ENCODE data around the gene PLXDC1. TPM values are rescaled to one million over a fixed set of nuclear protein-coding genes. Genes with fewer than 3 reads are reported as not detected.
A peak's percentile ranks its signal among the peaks of the same experiment; 100 is the strongest.

PLXDC1 gene
- total RNA-seq, 1 donor from 2014 or later = 2.5 TPM

- Mint-ChIP-seq H3K4me3 (no peak overlapping the region), H3K27ac (no peak overlapping the region), H3K9me3 (no peaks in the 10 kb centered on the region), H3K36me3 (no peaks in the 10 kb centered on the region), H3K4me1 (peaks cover 9% of the 10 kb centered on the region), H3K27me3 (ENCODE audit: insufficient read depth, low read depth) (peaks cover 9% of the 10 kb centered on the region)
- no peak for DNase-seq (ENCODE audit: low spot score)
- Histone ChIP-seq H3K27me3 (no peaks in the 10 kb centered on the region), H3K9ac (no peak overlapping the region), H3K4me1 (no peaks in the 10 kb centered on the region), H3K4me2 (no peak overlapping the region), H3K9me3 (ENCODE audit: low read depth) (no peaks in the 10 kb centered on the region), H3K36me3 (no peaks in the 10 kb centered on the region), H2AFZ (replicated peaks) (no peak overlapping the region), H3K27ac (no peak overlapping the region), H3K79me2 (ENCODE audit: low read depth) (no peaks in the 10 kb centered on the region), H4K20me1 (ENCODE audit: low read depth) (no peaks in the 10 kb centered on the region), H3F3A (ENCODE audit: low read depth) (no peaks in the 10 kb centered on the region), H3K4me3 (no peak overlapping the region)
- TF ChIP-seq CTCF (IDR thresholded peaks at IDR 0.05) (no peak), EZH2 (IDR thresholded peaks at IDR 0.05) (no peak)
Observed at GRCh38 chr17:39139561-39139960, 11.9 kb downstream of the PLXDC1 start.

GRCh38 chr17:39139161-39139511, 12.3 kb downstream of the PLXDC1 start:
- no peak overlapping the region for H3K4me3 ChIP-seq
- no peaks in the 10 kb centered on the region for H3K4me1 ChIP-seq
- no peaks in the 10 kb centered on the region for H3F3A ChIP-seq (ENCODE audit: low read depth)
- H3K27me3 ChIP-seq = no peaks in the 10 kb centered on the region
- no peak overlapping the region for H3K9ac ChIP-seq
- no peaks in the 10 kb centered on the region for H3K36me3 Mint-ChIP-seq
- H3K4me3 Mint-ChIP-seq = no peak overlapping the region
- H3K9me3 Mint-ChIP-seq = no peaks in the 10 kb centered on the region
- H3K36me3 ChIP-seq = no peaks in the 10 kb centered on the region
- no peak overlapping the region for H2AFZ ChIP-seq (replicated peaks)
- H3K27me3 Mint-ChIP-seq (ENCODE audit: insufficient read depth, low read depth) = peaks cover 9% of the 10 kb centered on the region
- TF ChIP-seq EZH2phosphoT487 (IDR thresholded peaks at IDR 0.05) (no peak), CTCF (IDR thresholded peaks at IDR 0.05) (no peak), EZH2 (IDR thresholded peaks at IDR 0.05) (no peak)
- H3K4me1 Mint-ChIP-seq = peaks cover 9% of the 10 kb centered on the region
- H3K79me2 ChIP-seq (ENCODE audit: low read depth) = no peaks in the 10 kb centered on the region
- no peak overlapping the region for H3K27ac Mint-ChIP-seq
- no peak overlapping the region for H3K27ac ChIP-seq
- no peak overlapping the region for H3K4me2 ChIP-seq
- H3K9me3 ChIP-seq (ENCODE audit: low read depth) = no peaks in the 10 kb centered on the region
- H4K20me1 ChIP-seq (ENCODE audit: low read depth) = no peaks in the 10 kb centered on the region
- no peak for DNase-seq (ENCODE audit: low spot score)

- Mint-ChIP-seq H3K4me3 (no peak overlapping the region), H3K27ac (peak overlapping the region; percentile 27), H3K27me3 (ENCODE audit: insufficient read depth, low read depth) (peaks cover 5% of the 10 kb centered on the region), H3K36me3 (no peaks in the 10 kb centered on the region), H3K9me3 (no peaks in the 10 kb centered on the region), H3K4me1 (peaks cover 9% of the 10 kb centered on the region)
- Histone ChIP-seq H3K27ac (no peak overlapping the region), H4K20me1 (ENCODE audit: low read depth) (no peaks in the 10 kb centered on the region), H2AFZ (replicated peaks) (no peak overlapping the region), H3K27me3 (no peaks in the 10 kb centered on the region), H3F3A (ENCODE audit: low read depth) (no peaks in the 10 kb centered on the region), H3K4me1 (no peaks in the 10 kb centered on the region), H3K36me3 (no peaks in the 10 kb centered on the region), H3K79me2 (ENCODE audit: low read depth) (no peaks in the 10 kb centered on the region), H3K9me3 (ENCODE audit: low read depth) (no peaks in the 10 kb centered on the region), H3K4me3 (no peak overlapping the region), H3K4me2 (no peak overlapping the region), H3K9ac (no peak overlapping the region)
- DNase-seq (ENCODE audit: low spot score) = no peak
- TF ChIP-seq EZH2phosphoT487 (IDR thresholded peaks at IDR 0.05) (no peak), EZH2 (IDR thresholded peaks at IDR 0.05) (no peak)
Observed at GRCh38 chr17:39138431-39139160, 12.8 kb downstream of the PLXDC1 start.

GRCh38 chr17:39134878-39135277, 16.6 kb downstream of the PLXDC1 start:
- H2AFZ ChIP-seq (replicated peaks) = no peak overlapping the region
- peaks cover 6% of the 10 kb centered on the region for H3K27me3 Mint-ChIP-seq (ENCODE audit: insufficient read depth, low read depth)
- H3K4me3 Mint-ChIP-seq = no peak overlapping the region
- no peaks in the 10 kb centered on the region for H3K4me1 ChIP-seq
- no peak for TF ChIP-seq EZH2phosphoT487 (IDR thresholded peaks at IDR 0.05)
- TF ChIP-seq EZH2 (IDR thresholded peaks at IDR 0.05) = no peak
- no peak for TF ChIP-seq CTCF (IDR thresholded peaks at IDR 0.05)
- no peak overlapping the region for H3K4me2 ChIP-seq
- H3K4me3 ChIP-seq = no peak overlapping the region
- H3K27me3 ChIP-seq = no peaks in the 10 kb centered on the region
- no peak overlapping the region for H3K9ac ChIP-seq
- H3K36me3 Mint-ChIP-seq = no peaks in the 10 kb centered on the region
- H3K9me3 Mint-ChIP-seq = no peaks in the 10 kb centered on the region
- H3K36me3 ChIP-seq = no peaks in the 10 kb centered on the region
- no peak overlapping the region for H3K27ac ChIP-seq
- H3F3A ChIP-seq (ENCODE audit: low read depth) = no peaks in the 10 kb centered on the region
- no peaks in the 10 kb centered on the region for H4K20me1 ChIP-seq (ENCODE audit: low read depth)
- H3K27ac Mint-ChIP-seq = no peak overlapping the region
- peaks cover 7% of the 10 kb centered on the region for H3K4me1 Mint-ChIP-seq
- no peaks in the 10 kb centered on the region for H3K79me2 ChIP-seq (ENCODE audit: low read depth)
- no peak for DNase-seq (ENCODE audit: low spot score)
- no peaks in the 10 kb centered on the region for H3K9me3 ChIP-seq (ENCODE audit: low read depth)

Data from neural progenitor cell (in vitro differentiated cells).